ENCODE results near the gene INPP5D.
A peak's percentile ranks its signal among the peaks of the same experiment; 100 is the strongest.
"Not testable (repeated sequence)": the region's sequence is repeated elsewhere in the genome, so short reads cannot be mapped to it uniquely, and the experiment has no call there.

The INPP5D gene

DNA sequence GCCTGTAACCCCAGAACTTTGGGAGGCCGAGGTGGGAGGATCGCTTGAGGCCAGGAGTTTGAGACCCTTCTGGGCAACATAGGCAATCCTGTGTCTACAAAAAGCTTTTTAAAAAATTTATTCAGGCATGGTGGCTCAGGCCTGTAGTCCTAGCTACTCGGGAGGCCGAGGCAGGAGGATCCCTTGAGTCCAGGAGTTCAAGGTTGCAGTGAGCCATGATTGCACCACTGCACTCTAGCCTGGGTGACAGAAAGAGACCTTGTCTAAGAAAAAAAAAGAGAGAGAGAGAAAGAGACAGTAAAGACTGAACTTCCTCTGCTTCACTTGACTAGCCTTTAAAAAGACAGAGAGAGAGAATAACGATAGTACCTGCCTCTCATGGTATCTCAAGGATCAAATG, 62.4 kb downstream of the INPP5D start:
- TF ChIP-seq, protein P1, sequence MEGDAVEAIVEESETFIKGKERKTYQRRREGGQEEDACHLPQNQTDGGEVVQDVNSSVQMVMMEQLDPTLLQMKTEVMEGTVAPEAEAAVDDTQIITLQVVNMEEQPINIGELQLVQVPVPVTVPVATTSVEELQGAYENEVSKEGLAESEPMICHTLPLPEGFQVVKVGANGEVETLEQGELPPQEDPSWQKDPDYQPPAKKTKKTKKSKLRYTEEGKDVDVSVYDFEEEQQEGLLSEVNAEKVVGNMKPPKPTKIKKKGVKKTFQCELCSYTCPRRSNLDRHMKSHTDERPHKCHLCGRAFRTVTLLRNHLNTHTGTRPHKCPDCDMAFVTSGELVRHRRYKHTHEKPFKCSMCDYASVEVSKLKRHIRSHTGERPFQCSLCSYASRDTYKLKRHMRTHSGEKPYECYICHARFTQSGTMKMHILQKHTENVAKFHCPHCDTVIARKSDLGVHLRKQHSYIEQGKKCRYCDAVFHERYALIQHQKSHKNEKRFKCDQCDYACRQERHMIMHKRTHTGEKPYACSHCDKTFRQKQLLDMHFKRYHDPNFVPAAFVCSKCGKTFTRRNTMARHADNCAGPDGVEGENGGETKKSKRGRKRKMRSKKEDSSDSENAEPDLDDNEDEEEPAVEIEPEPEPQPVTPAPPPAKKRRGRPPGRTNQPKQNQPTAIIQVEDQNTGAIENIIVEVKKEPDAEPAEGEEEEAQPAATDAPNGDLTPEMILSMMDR (conservative IDR thresholded peaks at IDR 0.05) = no peak
- H3K27ac ChIP-seq = no peak overlapping the region

DNA sequence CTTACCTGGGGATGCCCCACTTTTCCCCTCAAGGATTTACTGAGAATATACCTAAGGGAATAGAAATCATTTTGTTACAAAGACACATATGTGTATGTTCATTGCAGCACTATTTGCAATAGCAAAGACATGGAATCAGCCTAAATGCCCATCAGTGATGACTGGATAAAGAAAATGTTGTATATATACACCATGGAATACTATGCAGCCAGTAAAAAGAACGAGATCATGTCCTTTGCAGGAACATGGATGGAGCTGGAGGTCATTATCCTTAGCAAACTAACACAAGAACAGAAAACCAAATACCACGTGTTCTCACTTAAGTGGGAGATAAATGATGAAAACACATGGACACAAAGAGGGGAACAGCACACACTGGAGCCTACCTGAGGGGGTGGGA, 63.4 kb downstream of the INPP5D start:
- H3K27ac ChIP-seq = not testable (repeated sequence)

DNA sequence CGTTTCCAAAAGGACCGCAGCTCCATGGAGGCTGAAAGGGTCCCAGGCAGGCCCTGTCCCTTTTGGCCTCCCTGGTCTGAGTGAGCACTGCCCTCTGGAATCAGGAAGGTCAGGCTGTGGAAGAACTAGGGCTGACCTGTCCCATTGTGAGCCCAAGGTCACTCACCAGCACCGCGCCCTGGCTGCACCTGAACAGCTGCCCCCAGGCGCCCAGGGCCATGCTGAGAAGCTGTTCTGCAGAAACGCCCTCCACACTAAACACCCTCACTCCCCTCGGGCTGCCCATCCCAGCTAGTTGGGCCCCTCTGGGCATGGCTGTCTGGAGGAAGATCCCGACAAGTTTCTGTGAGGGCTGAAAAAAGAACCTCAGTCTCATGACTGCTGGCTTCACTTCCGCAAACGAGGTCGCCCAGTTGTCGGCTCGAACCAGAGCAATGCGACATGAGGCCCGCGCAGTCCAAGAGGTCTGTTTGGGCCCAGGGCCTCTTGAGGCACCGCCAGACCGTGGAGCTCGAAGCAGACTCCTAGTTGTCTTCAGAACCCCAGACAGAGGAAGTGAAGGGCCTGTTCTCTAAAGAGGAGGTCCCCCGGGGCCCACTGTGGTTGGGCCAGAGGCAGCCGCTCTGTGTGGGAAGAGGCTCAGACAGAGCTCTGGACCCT, 64.4 kb downstream of the INPP5D start:
- TF ChIP-seq, protein P1 (conservative IDR thresholded peaks at IDR 0.05) = no peak
- H3K27ac ChIP-seq = no peak overlapping the region

- TF ChIP-seq, protein P1 (conservative IDR thresholded peaks at IDR 0.05) = no peak
- H3K27ac ChIP-seq = no peak overlapping the region
These were observed 65.4 kb downstream of the INPP5D start for GRCh38 chr2:233125455-233126065.

GRCh38 chr2:233129351-233129978, 69.3 kb downstream of the INPP5D start:
- TF ChIP-seq, protein P1 (conservative IDR thresholded peaks at IDR 0.05) = peak; percentile 62
- peak overlapping the region; percentile 39; the same call in 1 of the 2 replicates for H3K27ac ChIP-seq

- peak overlapping the region; percentile 39; the same call in 1 of the 2 replicates for H3K27ac ChIP-seq
- TF ChIP-seq, protein P1 (conservative IDR thresholded peaks at IDR 0.05) = no peak
These were observed 69.9 kb downstream of the INPP5D start for GRCh38 chr2:233130024-233130423.

DNA sequence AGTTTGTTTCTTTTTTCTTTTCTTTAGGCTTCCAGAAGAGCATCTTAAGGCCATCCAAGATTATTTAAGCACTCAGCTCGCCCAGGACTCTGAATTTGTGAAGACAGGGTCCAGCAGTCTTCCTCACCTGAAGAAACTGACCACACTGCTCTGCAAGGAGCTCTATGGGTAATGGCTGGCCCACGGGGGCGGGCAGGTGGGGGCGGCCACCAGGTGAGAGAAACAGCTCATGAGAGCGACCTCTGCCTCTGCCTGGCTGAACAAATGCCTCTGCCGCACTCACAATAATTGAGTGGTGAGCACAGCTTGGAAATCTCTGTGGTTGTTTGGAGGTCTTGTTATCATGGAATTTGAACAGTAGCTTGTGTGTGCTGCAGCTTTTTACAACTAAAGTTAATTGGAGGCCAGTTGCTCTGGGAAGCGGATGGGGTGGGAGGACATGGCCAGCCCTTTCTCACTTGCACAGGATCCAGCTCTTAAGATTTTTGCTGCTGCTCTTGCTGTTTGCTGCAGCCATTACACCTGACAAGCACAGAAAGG, 70.4 kb downstream of the INPP5D start:
- H3K27ac ChIP-seq = peak overlapping the region; percentile 13; the same call in 1 of the 2 replicates
- TF ChIP-seq, protein P1 (conservative IDR thresholded peaks at IDR 0.05) = no peak
